SK-N-MC (cell line): ENCODE data around the gene REG1A.

ENCODE experiments used
- EZH2 ChIP-seq: fragments of 200-600 bp; sonication (generic); IDR thresholded peaks from one replicate; pipeline ENCODE4 v1.6.1; 2017; ENCODE audit warnings: antibody characterized with exemption
- POLR2AphosphoS5 ChIP-seq: IDR thresholded peaks from 2 replicates; pipeline ENCODE4 v1.6.1; 2012; ENCODE audit warnings: mild to moderate bottlenecking, low read depth, low read length, borderline replicate concordance

GRCh38 chr2:79084495-79085135 is 35.7 kb upstream of the REG1A start:
- TF ChIP-seq POLR2AphosphoS5, result no peak
- TF ChIP-seq EZH2, result no peak
